ENCODE data around the gene DLG5. TPM values are rescaled to one million over a fixed set of nuclear protein-coding genes. Genes with fewer than 3 reads are reported as not detected.
"Not testable (repeated sequence)": the region's sequence is repeated elsewhere in the genome, so short reads cannot be mapped to it uniquely, and the experiment has no call there.

DLG5 gene
- polyA plus RNA-seq, 3 donors: 0.14 to 0.77 TPM; not detected in 1

DNA sequence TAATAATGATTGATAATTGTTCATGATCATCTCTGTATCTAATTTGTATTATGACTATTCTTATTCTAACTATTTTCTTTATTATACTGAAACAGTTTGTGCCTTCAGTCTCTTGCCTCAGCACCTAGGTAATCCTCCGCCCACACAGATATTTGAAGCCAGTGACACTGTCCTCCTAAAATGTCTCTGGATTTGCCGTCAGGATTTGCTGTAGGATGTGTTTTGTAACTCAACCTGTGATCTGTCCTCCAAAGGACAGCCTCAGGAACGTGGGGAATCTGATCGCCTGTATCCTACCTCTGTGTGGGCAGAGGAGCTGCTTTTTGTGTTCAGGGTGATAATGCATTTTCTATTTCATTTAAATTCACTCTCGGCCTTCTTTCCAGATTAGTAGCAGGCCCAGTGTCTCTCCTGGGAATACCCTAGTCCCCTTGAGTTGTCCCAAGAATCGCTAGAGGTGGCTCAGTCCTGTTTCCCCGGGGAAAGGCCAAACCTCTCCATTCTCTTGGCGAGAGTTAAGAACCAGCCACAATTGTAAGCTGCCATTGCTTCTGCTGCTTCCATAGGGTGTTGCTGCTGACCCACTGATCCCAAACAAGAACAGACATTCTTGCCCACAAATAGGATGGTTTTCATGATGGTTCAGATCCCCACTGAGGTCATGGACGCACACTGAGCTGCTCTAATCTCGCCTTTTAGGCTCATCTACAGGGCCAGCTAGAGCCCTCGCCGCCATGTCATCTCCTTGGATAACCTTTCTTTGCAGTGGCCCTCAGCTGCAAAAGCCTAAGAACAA lies 152.7 kb downstream of the DLG5 start:
- Histone ChIP-seq H4K20me1 (ENCODE audit: insufficient read depth, low read length) (no peaks in the 10 kb centered on the region), H3K4me2 (replicated peaks; ENCODE audit: extremely low read depth, low read length, poor library complexity, severe bottlenecking) (no peak overlapping the region), H3K79me2 (ENCODE audit: insufficient read depth, low read length) (no peaks in the 10 kb centered on the region), H3K9ac (ENCODE audit: insufficient read depth, low read length, poor library complexity, severe bottlenecking) (no peak overlapping the region), H3K4me3 (replicated peaks in 1 of 3; ENCODE audit: low read depth in 2 of 3, low read length in 3 of 3) (no peak overlapping the region), H2AFZ (ENCODE audit: insufficient read depth, low read depth, low read length, poor library complexity, severe bottlenecking) (no peak overlapping the region), H3K9me3 (replicated peaks in 1 of 2; ENCODE audit: control insufficient read depth in 1 of 2, insufficient read depth in 1 of 2, low read length in 2 of 2) (peaks cover 21 to 32% of the 10 kb centered on the region in 2 donors), H3K27ac (ENCODE audit: low read depth in 1 of 2, low read length in 2 of 2) (no peak overlapping the region), H3K27me3 (ENCODE audit: control insufficient read depth in 2 of 2, insufficient read depth in 2 of 2, low read length in 2 of 2) (no peaks in the 10 kb centered on the region), H3K4me1 (ENCODE audit: control insufficient read depth in 1 of 2, insufficient read depth in 2 of 2, low read length in 2 of 2) (no peaks in the 10 kb centered on the region), H3K36me3 (replicated peaks in 1 of 2; ENCODE audit: control insufficient read depth in 1 of 2, insufficient read depth in 2 of 2, low read length in 2 of 2) (no peaks in the 10 kb centered on the region)
- no peaks in the 10 kb centered on the region for H3K36me3 Mint-ChIP-seq
- intact Hi-C loops (cut with micrococcal nuclease): no loop called here
- no peak overlapping the region for H3K27ac Mint-ChIP-seq
- H3K27me3 Mint-ChIP-seq (ENCODE audit: low read depth in 3 of 3): peaks cover 4 to 6% (median 5%) of the 10 kb centered on the region in 3 donors
- WGBS (ENCODE audit: insufficient coverage): 91% methylated on average over 9 of the region's 12 CpGs
- H3K4me3 Mint-ChIP-seq: no peak overlapping the region
- H3K4me1 Mint-ChIP-seq: no peaks in the 10 kb centered on the region
- peaks cover 9 to 32% (median 26%) of the 10 kb centered on the region in 7 donors for H3K9me3 Mint-ChIP-seq
- no peak for DNase-seq
- TF ChIP-seq, protein P1, sequence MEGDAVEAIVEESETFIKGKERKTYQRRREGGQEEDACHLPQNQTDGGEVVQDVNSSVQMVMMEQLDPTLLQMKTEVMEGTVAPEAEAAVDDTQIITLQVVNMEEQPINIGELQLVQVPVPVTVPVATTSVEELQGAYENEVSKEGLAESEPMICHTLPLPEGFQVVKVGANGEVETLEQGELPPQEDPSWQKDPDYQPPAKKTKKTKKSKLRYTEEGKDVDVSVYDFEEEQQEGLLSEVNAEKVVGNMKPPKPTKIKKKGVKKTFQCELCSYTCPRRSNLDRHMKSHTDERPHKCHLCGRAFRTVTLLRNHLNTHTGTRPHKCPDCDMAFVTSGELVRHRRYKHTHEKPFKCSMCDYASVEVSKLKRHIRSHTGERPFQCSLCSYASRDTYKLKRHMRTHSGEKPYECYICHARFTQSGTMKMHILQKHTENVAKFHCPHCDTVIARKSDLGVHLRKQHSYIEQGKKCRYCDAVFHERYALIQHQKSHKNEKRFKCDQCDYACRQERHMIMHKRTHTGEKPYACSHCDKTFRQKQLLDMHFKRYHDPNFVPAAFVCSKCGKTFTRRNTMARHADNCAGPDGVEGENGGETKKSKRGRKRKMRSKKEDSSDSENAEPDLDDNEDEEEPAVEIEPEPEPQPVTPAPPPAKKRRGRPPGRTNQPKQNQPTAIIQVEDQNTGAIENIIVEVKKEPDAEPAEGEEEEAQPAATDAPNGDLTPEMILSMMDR (IDR thresholded peaks at IDR 0.05): no peak

DNA sequence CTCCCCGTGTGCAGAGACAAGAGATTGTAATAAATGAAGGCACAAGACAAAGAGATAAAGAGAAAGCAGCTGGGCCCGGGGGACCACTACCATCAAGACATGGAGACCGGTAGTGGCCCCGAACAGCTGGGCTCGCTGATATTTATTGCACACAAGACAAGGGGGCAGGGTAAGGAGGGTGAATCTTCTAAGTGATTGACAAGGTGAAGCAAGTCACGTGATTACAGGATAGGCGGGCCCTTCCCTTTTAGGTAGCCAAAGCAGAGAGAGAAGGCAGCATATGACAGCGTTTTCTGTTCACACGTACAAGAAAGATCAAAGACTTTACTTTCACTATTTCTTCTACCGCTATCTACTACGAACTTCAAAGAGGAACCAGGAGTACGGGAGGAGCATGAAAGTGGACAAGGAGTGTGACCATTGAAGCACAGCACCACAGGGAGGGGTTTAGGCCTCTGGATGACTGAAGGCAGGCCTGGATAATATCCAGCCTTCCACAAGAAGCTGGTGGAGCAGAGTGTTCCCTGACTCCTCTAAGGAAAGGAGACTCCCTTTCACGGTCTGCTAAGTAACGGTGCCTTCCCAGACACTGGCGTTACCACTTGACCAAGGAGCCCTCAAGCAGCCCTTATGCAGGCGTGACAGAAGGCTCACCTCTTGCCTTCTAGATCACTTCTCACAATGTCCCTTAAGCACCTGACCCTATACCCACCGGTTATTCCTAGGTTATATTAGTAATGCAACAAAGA lies 153.5 kb downstream of the DLG5 start:
- H2AFZ ChIP-seq (ENCODE audit: insufficient read depth, low read depth, low read length, poor library complexity, severe bottlenecking); H3K4me2 ChIP-seq (replicated peaks; ENCODE audit: extremely low read depth, low read length, poor library complexity, severe bottlenecking); H3K36me3 ChIP-seq (replicated peaks in 1 of 2; ENCODE audit: control insufficient read depth in 1 of 2, insufficient read depth in 2 of 2, low read length in 2 of 2); H3K36me3 Mint-ChIP-seq; H3K4me3 Mint-ChIP-seq; H3K27me3 ChIP-seq (ENCODE audit: control insufficient read depth in 2 of 2, insufficient read depth in 2 of 2, low read length in 2 of 2); H3K4me1 Mint-ChIP-seq; H4K20me1 ChIP-seq (ENCODE audit: insufficient read depth, low read length); H3K27ac ChIP-seq (ENCODE audit: low read depth in 1 of 2, low read length in 2 of 2); intact Hi-C loops (cut with micrococcal nuclease); H3K79me2 ChIP-seq (ENCODE audit: insufficient read depth, low read length); H3K27me3 Mint-ChIP-seq (ENCODE audit: low read depth in 3 of 3); H3K9ac ChIP-seq (ENCODE audit: insufficient read depth, low read length, poor library complexity, severe bottlenecking); H3K4me1 ChIP-seq (ENCODE audit: control insufficient read depth in 1 of 2, insufficient read depth in 2 of 2, low read length in 2 of 2); DNase-seq; H3K4me3 ChIP-seq (replicated peaks in 1 of 3; ENCODE audit: low read depth in 2 of 3, low read length in 3 of 3): not testable (repeated sequence)
- Mint-ChIP-seq H3K27ac (peak overlapping the region in 1 of 7 donors; percentile 5), H3K9me3 (peaks cover 9 to 28% (median 25%) of the 10 kb centered on the region in 7 donors)
- WGBS (ENCODE audit: insufficient coverage): 94% methylated on average over 3 of the region's 17 CpGs
- H3K9me3 ChIP-seq (replicated peaks in 1 of 2; ENCODE audit: control insufficient read depth in 1 of 2, insufficient read depth in 1 of 2, low read length in 2 of 2): peaks cover 21 to 28% of the 10 kb centered on the region in 2 donors

All from CD14-positive monocyte (primary cell).